Thyroid gland (tissue), 4 donors: ENCODE measurements around the gene FAM221B.

ENCODE experiments used
- CTCF ChIP-seq, 6 experiments: fragments of 200-600 bp in 3 of 6; fragments of 450-650 bp in 3 of 6; sonication (generic) in 3 of 6; IDR thresholded peaks; one replicate each; pipeline ENCODE4 v1.5.1; 2016 to 2019; ENCODE audit warnings: antibody characterized with exemption in 6 of 6, mild to moderate bottlenecking in 2 of 6, inconsistent platforms in 1 of 6, moderate library complexity in 1 of 6
- POLR2A ChIP-seq, 2 donors: fragments of 450-650 bp; IDR thresholded peaks; one replicate each; pipeline ENCODE4 v1.6.1; 2017; ENCODE audit warnings: antibody characterized with exemption in 2 of 2, mild to moderate bottlenecking in 2 of 2, moderate library complexity in 1 of 2

GRCh38 chr9:35827486-35827885 lies 1.0 kb downstream of the FAM221B start:
- no peak for TF ChIP-seq POLR2A (IDR thresholded peaks at IDR 0.05)
- no peak for TF ChIP-seq CTCF (IDR thresholded peaks at IDR 0.05)
